ENCODE measurements around the gene TOMM70.

Gene TOMM70

GRCh38 chr3:100437721-100438622 is 37.1 kb upstream of the TOMM70 start (continued):
- no peak for TF ChIP-seq ZNF565 (CRISPR knock-in tag; conservative IDR thresholded peaks at IDR 0.05; ENCODE audit: low read depth)
- no peak for TF ChIP-seq ARNTL (CRISPR knock-in tag; IDR thresholded peaks at IDR 0.05; ENCODE audit: borderline replicate concordance, low read depth)

- no peak for ATAC-seq
- TF ChIP-seq TSHZ2 (CRISPR knock-in tag; IDR thresholded peaks at IDR 0.05), result no peak
- no peak for TF ChIP-seq ZFP30 (CRISPR knock-in tag; IDR thresholded peaks at IDR 0.05)
- no peak for TF ChIP-seq ARNTL (CRISPR knock-in tag; IDR thresholded peaks at IDR 0.05; ENCODE audit: borderline replicate concordance, low read depth)
- no peak for TF ChIP-seq RARB (CRISPR knock-in tag; IDR thresholded peaks at IDR 0.05)
- no peak for TF ChIP-seq POU6F1 (CRISPR knock-in tag; IDR thresholded peaks at IDR 0.05; ENCODE audit: borderline replicate concordance, low read depth)
- TF ChIP-seq CREB5 (CRISPR knock-in tag; IDR thresholded peaks at IDR 0.05; ENCODE audit: low read depth), result no peak
- no peak for TF ChIP-seq TOX (CRISPR knock-in tag; IDR thresholded peaks at IDR 0.05; ENCODE audit: borderline replicate concordance)
- no peak for TF ChIP-seq OSR1 (CRISPR knock-in tag; IDR thresholded peaks at IDR 0.05)
- TF ChIP-seq TCF4 (CRISPR knock-in tag; IDR thresholded peaks at IDR 0.05; ENCODE audit: borderline replicate concordance), result no peak
- no peak for TF ChIP-seq PPARA (CRISPR knock-in tag; IDR thresholded peaks at IDR 0.05; ENCODE audit: borderline replicate concordance)
- TF ChIP-seq ZNF70 (CRISPR knock-in tag; IDR thresholded peaks at IDR 0.05), result no peak
- TF ChIP-seq CSDC2 (CRISPR knock-in tag; IDR thresholded peaks at IDR 0.05), result no peak
- no peak for TF ChIP-seq CSRNP3 (CRISPR knock-in tag; IDR thresholded peaks at IDR 0.05)
- no peak for TF ChIP-seq ZC3H10 (CRISPR knock-in tag; IDR thresholded peaks at IDR 0.05)
- TF ChIP-seq GLIS3 (CRISPR knock-in tag; IDR thresholded peaks at IDR 0.05), result no peak
- no peak for TF ChIP-seq PATZ1 (CRISPR knock-in tag; IDR thresholded peaks at IDR 0.05; ENCODE audit: borderline replicate concordance)
- no peak for TF ChIP-seq ZFP3 (CRISPR knock-in tag; IDR thresholded peaks at IDR 0.05)
- no peak for TF ChIP-seq ZNF8 (CRISPR knock-in tag; IDR thresholded peaks at IDR 0.05)
These were observed 36.1 kb upstream of the TOMM70 start for GRCh38 chr3:100436951-100437350.

GRCh38 chr3:100429187-100429716 is 28.4 kb upstream of the TOMM70 start:
- ATAC-seq, result no peak
- no peak for TF ChIP-seq ZFP30 (CRISPR knock-in tag; IDR thresholded peaks at IDR 0.05)
- no peak for TF ChIP-seq TSHZ2 (CRISPR knock-in tag; IDR thresholded peaks at IDR 0.05)
- no peak for TF ChIP-seq GLIS3 (CRISPR knock-in tag; IDR thresholded peaks at IDR 0.05)
- TF ChIP-seq RARB (CRISPR knock-in tag; IDR thresholded peaks at IDR 0.05), result no peak
- TF ChIP-seq CREB5 (CRISPR knock-in tag; IDR thresholded peaks at IDR 0.05; ENCODE audit: low read depth), result no peak
- TF ChIP-seq OSR1 (CRISPR knock-in tag; IDR thresholded peaks at IDR 0.05), result no peak
- TF ChIP-seq SNAI2 (CRISPR knock-in tag; IDR thresholded peaks at IDR 0.05), result no peak
- TF ChIP-seq PPARA (CRISPR knock-in tag; IDR thresholded peaks at IDR 0.05; ENCODE audit: borderline replicate concordance), result no peak
- no peak for TF ChIP-seq CSRNP3 (CRISPR knock-in tag; IDR thresholded peaks at IDR 0.05)
- TF ChIP-seq ISL1 (CRISPR knock-in tag; IDR thresholded peaks at IDR 0.05), result no peak

Measured in SK-N-SH treated with all-trans-retinoic acid at 6 μM for 48 hours (cell line).